Activated naive CD4-positive, alpha-beta T cell treated with anti-CD3 and anti-CD28 coated beads for 36 hours (primary cell): ENCODE data around the gene DDR1. TPM values are rescaled to one million over a fixed set of nuclear protein-coding genes. Genes with fewer than 3 reads are reported as not detected.
"Not testable (repeated sequence)": the region's sequence is repeated elsewhere in the genome, so short reads cannot be mapped to it uniquely, and the experiment has no call there.

ENCODE experiments used
- CTCF ChIA-PET: fragments of 350-600 bp; sonication (Branson Sonifier 250); formaldehyde crosslinking; loops from one replicate; lab custom pipeline; 2021; ENCODE audit warnings: antibody characterized with exemption; lab: Charles Lee
- DNase-seq: peaks from one replicate; pipeline ENCODE4 v3.0.0-alpha.2; 2020
- H3K27ac Mint-ChIP-seq: one replicate; pipeline ENCODE4 v1.8.0; 2021; ENCODE audit warnings: mild to moderate bottlenecking, mixed read lengths
- H3K27me3 Mint-ChIP-seq: one replicate; pipeline ENCODE4 v1.8.0; 2021; ENCODE audit warnings: low read depth, mixed read lengths
- H3K36me3 Mint-ChIP-seq: one replicate; pipeline ENCODE4 v1.8.0; 2021; ENCODE audit warnings: low read depth, mixed read lengths
- H3K4me1 Mint-ChIP-seq: one replicate; pipeline ENCODE4 v1.8.0; 2021; ENCODE audit warnings: low read depth, mixed read lengths
- H3K4me3 Mint-ChIP-seq: one replicate; pipeline ENCODE4 v1.8.0; 2021; ENCODE audit warnings: mild to moderate bottlenecking, moderate library complexity, mixed read lengths
- H3K9me3 Mint-ChIP-seq: one replicate; pipeline ENCODE4 v1.8.0; 2021; ENCODE audit warnings: mixed read lengths
- intact Hi-C: fragments of 100-400 bp; cut with micrococcal nuclease; formaldehyde crosslinking; loops from one replicate; pipeline ENCODE4 v1.15.1; 2023
- total RNA-seq, 2 experiments: library from RNA; stranded (reverse); gene quantifications; one replicate each; pipeline ENCODE4 v1.2.3, GENCODE V29; 2021

The DDR1 gene
- total RNA-seq, 2 experiments from 2014 or later: 9.5 to 10.1 TPM

DNA sequence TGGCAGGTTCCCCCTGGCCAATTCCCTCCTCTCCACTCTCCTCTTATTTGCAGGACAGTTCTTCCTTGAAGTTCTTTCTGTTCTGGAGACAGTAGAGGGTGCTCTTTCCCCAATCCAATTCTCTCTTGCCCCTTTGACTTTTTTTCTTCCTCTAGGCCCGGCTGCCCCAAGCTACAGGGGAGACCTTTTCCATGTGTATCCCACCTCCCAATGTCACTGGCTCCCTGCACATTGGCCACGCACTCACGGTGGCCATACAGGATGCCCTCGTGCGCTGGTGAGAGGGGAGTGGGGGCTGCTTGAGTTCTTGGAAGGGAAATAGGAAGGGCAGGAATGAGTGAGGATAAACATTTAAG, 31.2 kb downstream of the DDR1 start:
- Mint-ChIP-seq H3K9me3 (no peaks in the 10 kb centered on the region), H3K36me3 (peaks cover 41% of the 10 kb centered on the region), H3K27me3 (no peaks in the 10 kb centered on the region), H3K27ac (peak overlapping the region; percentile 26), H3K4me3 (peak overlapping the region; percentile 87), H3K4me1 (peaks cover 26% of the 10 kb centered on the region)
- intact Hi-C loops: loop anchor here (1.0 kb wide), 4 partner anchors 127 to 172 kb away; no protein-coding TSS in a partner anchor
- CTCF ChIA-PET: interaction anchor here (0.5 to 5.8 kb wide), 19 partner anchors 10 to 185 kb away, joined by 3 to 73 read pairs (median 5); no protein-coding TSS in a partner anchor
- peak; percentile 21 for DNase-seq

DNA sequence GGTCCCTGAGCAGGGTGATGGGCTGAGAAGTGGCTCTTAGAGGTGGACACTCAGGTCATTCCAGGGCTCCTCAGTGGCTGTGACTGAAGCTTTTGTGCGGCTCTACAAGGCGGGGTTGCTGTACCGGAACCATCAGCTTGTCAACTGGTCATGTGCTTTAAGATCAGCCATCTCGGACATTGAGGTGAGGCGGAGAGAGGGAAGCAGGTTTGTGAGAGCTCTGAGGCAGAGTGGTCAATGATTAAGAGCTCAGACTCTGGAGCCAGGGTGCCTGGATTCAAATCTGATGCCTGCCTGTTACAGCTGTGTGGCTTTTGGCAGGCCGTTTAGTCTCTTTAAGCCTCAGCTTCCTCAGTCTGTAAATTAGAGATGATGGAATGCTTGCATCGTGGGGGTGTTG, 32.7 kb downstream of the DDR1 start:
- Mint-ChIP-seq H3K4me3 (no peak overlapping the region), H3K36me3 (peaks cover 40% of the 10 kb centered on the region), H3K27ac (peak overlapping the region; percentile 16), H3K4me1 (peaks cover 26% of the 10 kb centered on the region), H3K9me3 (no peaks in the 10 kb centered on the region), H3K27me3 (no peaks in the 10 kb centered on the region)
- CTCF ChIA-PET: interaction anchor here (4.7 to 5.8 kb wide), 2 partner anchors 88 to 164 kb away, joined by 39 to 73 read pairs; no protein-coding TSS in a partner anchor
- intact Hi-C loops: no loop called here
- no peak for DNase-seq

DNA sequence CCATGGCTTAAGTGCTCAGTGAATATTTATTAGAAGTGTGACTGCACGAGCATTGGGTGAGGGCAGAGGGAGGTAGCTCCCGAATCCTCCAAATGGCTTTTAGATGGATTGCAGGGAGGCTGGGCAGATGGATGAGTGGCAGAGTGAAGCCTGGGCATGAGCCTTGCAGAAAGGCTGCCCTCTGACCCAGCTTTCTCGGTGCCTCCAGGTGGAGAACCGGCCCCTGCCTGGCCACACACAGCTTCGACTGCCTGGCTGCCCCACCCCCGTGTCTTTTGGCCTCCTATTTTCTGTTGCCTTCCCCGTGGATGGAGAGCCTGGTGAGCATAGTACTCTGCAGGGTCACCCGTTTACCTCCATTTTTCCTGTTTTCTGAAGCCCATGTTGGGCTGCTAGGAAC, 33.2 kb downstream of the DDR1 start:
- no peak for DNase-seq
- Mint-ChIP-seq H3K4me1 (peaks cover 26% of the 10 kb centered on the region), H3K9me3 (no peaks in the 10 kb centered on the region), H3K27ac (no peak overlapping the region), H3K36me3 (peaks cover 39% of the 10 kb centered on the region), H3K27me3 (no peaks in the 10 kb centered on the region), H3K4me3 (no peak overlapping the region)
- intact Hi-C loops: no loop called here
- CTCF ChIA-PET: interaction anchor here (5.8 kb wide), 1 partner anchor 163 kb away, joined by 73 read pairs; no protein-coding TSS in a partner anchor

DNA sequence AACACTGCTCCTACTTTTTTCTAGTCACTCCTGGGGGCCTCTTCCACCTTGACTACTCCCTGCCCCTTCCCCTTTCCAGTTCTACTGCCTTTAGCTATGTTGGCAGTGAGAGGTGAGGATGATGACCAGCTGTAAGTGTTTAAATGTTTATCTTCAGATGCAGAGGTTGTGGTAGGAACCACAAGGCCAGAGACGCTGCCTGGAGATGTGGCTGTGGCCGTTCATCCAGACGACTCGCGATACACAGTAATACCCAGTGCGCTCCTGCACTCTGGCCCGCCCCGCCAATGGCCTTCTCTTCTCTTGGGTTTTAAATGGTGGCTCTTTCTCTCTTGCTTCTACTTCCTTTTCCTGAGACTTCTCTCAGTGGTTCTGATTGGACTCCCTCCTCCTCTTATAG, 34.4 kb downstream of the DDR1 start:
- H3K36me3 Mint-ChIP-seq: peaks cover 34% of the 10 kb centered on the region
- no peaks in the 10 kb centered on the region for H3K27me3 Mint-ChIP-seq
- no peak overlapping the region for H3K27ac Mint-ChIP-seq
- H3K4me3 Mint-ChIP-seq: no peak overlapping the region
- CTCF ChIA-PET: interaction anchor here (0.6 to 2.1 kb wide), 4 partner anchors 78 to 169 kb away, joined by 3 to 7 read pairs (median 5); no protein-coding TSS in a partner anchor
- peaks cover 20% of the 10 kb centered on the region for H3K4me1 Mint-ChIP-seq
- H3K9me3 Mint-ChIP-seq: no peaks in the 10 kb centered on the region
- intact Hi-C loops: no loop called here
- no peak for DNase-seq

DNA sequence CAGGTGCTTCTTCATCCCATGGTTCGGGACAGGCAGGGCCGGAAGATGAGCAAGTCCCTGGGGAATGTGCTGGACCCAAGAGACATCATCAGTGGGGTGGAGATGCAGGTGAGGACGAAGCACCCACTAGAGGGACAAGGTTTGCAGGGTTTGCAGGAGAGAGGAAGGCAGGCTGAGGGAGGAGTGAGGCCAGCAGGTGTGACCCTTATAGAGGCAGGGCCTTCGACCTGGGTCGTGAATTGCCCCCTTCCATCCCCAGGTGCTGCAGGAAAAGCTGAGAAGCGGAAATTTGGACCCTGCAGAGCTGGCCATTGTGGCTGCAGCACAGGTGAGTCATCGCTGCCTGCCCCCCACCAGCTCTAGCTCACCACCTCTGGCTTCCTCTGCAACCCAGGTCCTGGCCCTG, 38.1 kb downstream of the DDR1 start:
- Mint-ChIP-seq H3K4me1 (peaks cover 2% of the 10 kb centered on the region), H3K9me3 (no peaks in the 10 kb centered on the region), H3K27me3 (no peaks in the 10 kb centered on the region), H3K36me3 (peaks cover 31% of the 10 kb centered on the region), H3K4me3 (no peak overlapping the region), H3K27ac (no peak overlapping the region)
- intact Hi-C loops: no loop called here
- no peak for DNase-seq
- CTCF ChIA-PET: no interaction called here

DNA sequence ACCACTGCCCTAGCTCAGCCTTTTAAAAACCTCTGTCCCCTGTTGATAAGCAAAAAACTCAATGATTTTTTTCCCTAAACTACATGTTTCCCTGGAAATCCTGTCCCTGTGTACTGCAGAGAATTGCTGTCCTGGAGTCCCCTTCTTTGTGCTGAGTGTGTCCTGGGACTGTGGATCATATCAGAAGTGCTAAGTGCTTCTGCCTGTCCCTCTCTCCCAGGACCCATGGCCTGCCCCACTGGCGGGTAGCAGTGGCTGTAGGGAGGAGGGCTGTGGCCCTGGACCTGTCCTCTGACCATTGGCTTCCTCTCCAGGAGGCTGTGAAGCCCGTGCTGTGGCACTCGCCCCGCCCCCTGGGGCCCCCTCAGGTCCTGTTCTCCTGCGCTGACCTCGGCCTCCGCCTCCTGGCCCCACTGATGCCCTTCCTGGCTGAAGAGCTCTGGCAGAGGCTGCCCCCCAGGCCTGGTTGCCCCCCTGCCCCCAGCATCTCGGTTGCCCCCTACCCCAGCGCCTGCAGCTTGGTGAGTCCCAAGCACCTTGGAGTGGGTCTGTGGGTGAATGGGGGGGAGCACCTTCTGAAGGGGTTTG, 39.8 kb downstream of the DDR1 start:
- intact Hi-C loops, DNase-seq, H3K27ac Mint-ChIP-seq, H3K4me1 Mint-ChIP-seq, H3K9me3 Mint-ChIP-seq, CTCF ChIA-PET, H3K4me3 Mint-ChIP-seq, H3K27me3 Mint-ChIP-seq: not testable (repeated sequence)
- H3K36me3 Mint-ChIP-seq: peaks cover 37% of the 10 kb centered on the region

DNA sequence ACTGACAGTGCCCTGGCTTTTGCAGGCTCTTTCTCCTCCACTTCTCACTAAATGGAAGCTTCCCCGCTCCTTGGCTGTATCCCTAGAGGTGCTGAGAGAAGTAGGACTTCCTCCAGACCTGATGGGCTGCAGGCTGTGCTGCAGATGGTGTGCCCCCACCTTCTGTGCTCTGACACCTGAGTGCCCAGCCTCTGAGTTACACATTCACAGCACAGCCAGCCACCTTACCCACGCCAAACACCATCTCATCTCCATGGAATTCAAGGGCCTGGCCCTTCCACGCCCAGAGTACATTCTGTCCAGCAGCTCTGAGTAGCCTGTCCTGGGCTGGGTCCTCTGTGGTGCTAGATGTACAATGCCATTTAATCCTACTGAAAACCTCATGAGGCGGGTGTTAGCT, 42.3 kb downstream of the DDR1 start:
- H3K27me3 Mint-ChIP-seq: no peaks in the 10 kb centered on the region
- CTCF ChIA-PET: interaction anchor here (1.2 kb wide), 1 partner anchor 11 kb away, joined by 4 read pairs; no protein-coding TSS in a partner anchor
- intact Hi-C loops: no loop called here
- no peaks in the 10 kb centered on the region for H3K4me1 Mint-ChIP-seq
- H3K4me3 Mint-ChIP-seq: no peak overlapping the region
- H3K36me3 Mint-ChIP-seq: peaks cover 25% of the 10 kb centered on the region
- no peak for DNase-seq
- peaks cover 3% of the 10 kb centered on the region for H3K9me3 Mint-ChIP-seq
- H3K27ac Mint-ChIP-seq: no peak overlapping the region

DNA sequence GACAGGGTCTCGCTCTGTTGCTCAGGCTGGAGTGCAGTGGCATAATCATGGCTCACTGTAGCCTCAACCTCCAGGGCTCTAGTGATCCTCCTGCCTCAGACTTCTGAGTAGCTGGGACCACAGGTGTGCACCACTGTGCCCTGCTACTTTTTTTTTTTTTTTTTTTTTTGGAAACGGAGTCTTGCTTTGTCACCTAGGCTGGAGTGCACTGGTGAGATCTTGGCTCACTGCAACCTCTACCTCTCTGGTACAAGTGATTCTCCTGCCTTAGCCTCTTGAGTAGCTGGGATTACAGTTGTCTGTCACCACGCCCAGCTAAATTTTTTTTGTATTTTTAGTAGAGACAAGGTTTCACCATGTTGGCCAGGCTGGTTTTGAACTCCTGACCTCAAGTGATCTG, 42.8 kb downstream of the DDR1 start:
- H3K27me3 Mint-ChIP-seq, H3K4me1 Mint-ChIP-seq, intact Hi-C loops, H3K9me3 Mint-ChIP-seq, DNase-seq, H3K27ac Mint-ChIP-seq, H3K4me3 Mint-ChIP-seq: not testable (repeated sequence)
- CTCF ChIA-PET: interaction anchor here (1.2 kb wide), 1 partner anchor 12 kb away, joined by 4 read pairs; no protein-coding TSS in a partner anchor
- H3K36me3 Mint-ChIP-seq: peaks cover 25% of the 10 kb centered on the region

DNA sequence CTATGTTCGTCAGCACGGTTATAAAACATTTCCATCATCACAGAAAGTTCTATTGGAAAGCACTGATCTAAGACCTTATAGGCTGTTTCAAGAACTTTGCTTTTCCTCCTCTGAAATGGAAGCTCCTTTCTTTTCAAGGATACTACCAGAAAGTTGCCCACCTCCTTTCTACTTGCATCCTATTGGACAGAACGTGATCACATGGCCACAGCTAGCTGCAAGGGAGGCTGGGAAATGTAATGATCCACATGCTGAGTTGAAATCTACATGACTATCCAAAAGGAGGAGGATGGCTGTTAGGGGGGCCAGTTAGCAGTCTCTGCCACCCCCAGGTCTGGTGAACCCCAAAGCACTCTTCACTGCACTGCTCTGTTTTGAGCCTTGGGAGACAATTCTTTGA, 44.4 kb downstream of the DDR1 start:
- H3K36me3 Mint-ChIP-seq: peaks cover 23% of the 10 kb centered on the region
- H3K4me3 Mint-ChIP-seq: no peak overlapping the region
- H3K4me1 Mint-ChIP-seq: no peaks in the 10 kb centered on the region
- intact Hi-C loops: no loop called here
- H3K27me3 Mint-ChIP-seq: no peaks in the 10 kb centered on the region
- DNase-seq: no peak
- peaks cover 3% of the 10 kb centered on the region for H3K9me3 Mint-ChIP-seq
- H3K27ac Mint-ChIP-seq: no peak overlapping the region
- CTCF ChIA-PET: interaction anchor here (2.4 kb wide), 1 partner anchor 13 kb away, joined by 11 read pairs; no protein-coding TSS in a partner anchor

DNA sequence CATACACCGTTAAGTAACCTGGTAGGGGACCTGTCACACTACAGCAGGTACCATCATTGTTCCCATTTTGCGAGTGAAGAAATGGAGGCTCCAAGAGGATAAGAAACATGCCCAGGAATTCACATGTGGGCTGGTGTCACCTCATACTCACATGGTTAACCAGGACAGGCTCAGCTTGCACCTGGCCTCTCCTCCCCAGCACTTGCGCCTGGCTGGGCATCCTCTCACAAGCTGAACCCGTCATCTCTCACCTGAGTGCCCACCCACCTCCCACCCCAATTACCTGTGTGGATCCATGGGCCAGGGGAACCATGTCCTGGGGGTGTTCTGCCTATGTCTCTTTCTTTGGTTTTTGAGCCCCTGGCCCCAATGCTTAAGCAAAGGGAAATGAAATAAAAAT, 46.2 kb downstream of the DDR1 start:
- no peak overlapping the region for H3K27ac Mint-ChIP-seq
- intact Hi-C loops: no loop called here
- no peaks in the 10 kb centered on the region for H3K27me3 Mint-ChIP-seq
- CTCF ChIA-PET: interaction anchor here (2.4 kb wide), 1 partner anchor 15 kb away, joined by 11 read pairs; no protein-coding TSS in a partner anchor
- DNase-seq: no peak
- H3K4me1 Mint-ChIP-seq: no peaks in the 10 kb centered on the region
- H3K4me3 Mint-ChIP-seq: no peak overlapping the region
- H3K9me3 Mint-ChIP-seq: peaks cover 3% of the 10 kb centered on the region
- peaks cover 23% of the 10 kb centered on the region for H3K36me3 Mint-ChIP-seq

DNA sequence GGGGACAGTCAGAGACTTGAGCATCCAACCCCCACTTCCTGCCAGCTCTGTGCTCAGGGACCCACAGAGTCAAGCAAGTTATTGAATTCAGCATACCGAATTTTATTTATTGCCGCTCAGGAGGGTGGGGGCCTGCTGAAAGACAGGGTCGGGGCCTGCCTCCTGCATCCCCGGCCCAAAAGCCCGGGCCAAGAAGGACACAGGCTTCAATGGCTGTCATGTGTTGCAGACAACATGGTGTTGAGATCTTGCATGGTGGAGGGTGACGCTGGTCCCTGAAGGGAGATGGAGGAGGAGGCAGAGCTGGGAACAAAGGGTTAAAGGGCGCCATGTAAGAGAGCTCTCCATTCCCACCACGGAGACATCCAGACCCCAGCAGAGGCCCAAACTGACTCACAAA, 47.0 kb downstream of the DDR1 start:
- Mint-ChIP-seq H3K4me3 (no peak overlapping the region), H3K36me3 (peaks cover 23% of the 10 kb centered on the region), H3K27me3 (no peaks in the 10 kb centered on the region), H3K9me3 (peaks cover 3% of the 10 kb centered on the region), H3K4me1 (no peaks in the 10 kb centered on the region), H3K27ac (no peak overlapping the region)
- intact Hi-C loops: no loop called here
- CTCF ChIA-PET: interaction anchor here (0.7 kb wide), 2 partner anchors 50 to 131 kb away, joined by 3 to 4 read pairs; no protein-coding TSS in a partner anchor
- no peak for DNase-seq

DNA sequence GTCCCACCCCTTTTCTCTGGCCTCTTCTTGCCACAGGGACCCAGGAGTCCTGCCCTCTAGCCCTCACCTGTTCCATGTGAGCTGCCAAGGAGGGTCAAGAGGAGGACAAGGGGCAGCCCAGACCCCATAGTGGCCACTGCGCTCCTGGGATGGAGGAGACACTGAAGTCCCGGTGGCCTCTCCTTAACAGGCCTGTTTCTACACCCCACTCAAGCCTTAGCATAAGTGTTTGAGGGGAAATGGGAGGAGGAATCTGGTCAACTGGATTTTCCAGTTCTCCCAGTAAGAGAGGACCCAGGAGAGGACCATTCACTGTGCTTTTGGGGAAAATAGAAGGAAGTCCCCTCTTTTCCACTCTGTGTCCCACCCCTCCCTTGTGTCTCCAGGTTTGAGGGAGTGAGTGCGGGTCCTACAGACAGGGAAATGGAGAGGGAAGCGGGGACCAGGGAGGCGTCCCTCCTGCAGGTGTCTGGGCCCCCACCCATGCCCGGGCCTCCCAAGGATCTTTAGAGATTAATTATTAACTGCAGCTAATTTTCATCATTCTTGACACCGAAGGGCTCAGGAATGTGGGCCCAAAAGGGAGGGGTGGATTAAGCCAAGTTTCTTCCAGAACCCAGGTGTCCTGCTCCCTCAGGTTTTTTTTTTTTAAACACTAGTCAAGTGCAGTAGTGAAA, 47.8 kb downstream of the DDR1 start, which contains the start of gene SFTA2:
TSS of gene SFTA2 (minus strand) at position 202 of the 677 bp plus-strand sequence. CDS start at position 128, 74 bp downstream.
- H3K27ac Mint-ChIP-seq: no peak within 1 kb of the TSS
- H3K27me3 Mint-ChIP-seq: no peaks in the 10 kb centered on the region
- DNase-seq: no peak
- CTCF ChIA-PET: interaction anchor here (0.7 kb wide), 2 partner anchors 49 to 130 kb away, joined by 3 to 4 read pairs; no protein-coding TSS in a partner anchor
- no peaks in the 10 kb centered on the region for H3K4me1 Mint-ChIP-seq
- H3K4me3 Mint-ChIP-seq: no peak within 1 kb of the TSS
- intact Hi-C loops: no loop called here
- peaks cover 3% of the 10 kb centered on the region for H3K9me3 Mint-ChIP-seq
- peaks cover 17% of the 10 kb centered on the region for H3K36me3 Mint-ChIP-seq
